Measurements from ENCODE around the gene C10orf95.

C10orf95 gene

GRCh38 chr10:102435529-102436233 lies 15.7 kb downstream of the C10orf95 start:
- H3K36me3 ChIP-seq (ENCODE audit: control insufficient read depth in 2 of 2, insufficient read depth in 1 of 2, low read length in 2 of 2): peaks cover 0 to 1% of the 10 kb centered on the region in 2 experiments; a peak in 1 of 3 replicates
- no peaks in the 10 kb centered on the region for H3K9me3 ChIP-seq (ENCODE audit: control insufficient read depth, insufficient read depth, low read depth, low read length)
- CTCF ChIA-PET: interaction anchor here (0.6 to 0.8 kb wide), 3 partner anchors 28 to 33 kb away, joined by 4 to 7 read pairs (median 5); no protein-coding TSS in a partner anchor
- H3K4me1 ChIP-seq (ENCODE audit: control insufficient read depth, insufficient read depth, low read length): 0 out of 2 replicates have a peak, but pooled peaks cover 3% of the 10 kb centered on the region
- no peak for TF ChIP-seq MEIS1 (CRISPR knock-in tag; IDR thresholded peaks at IDR 0.05; ENCODE audit: borderline replicate concordance)
- TF ChIP-seq ZFHX2 (tag by site-specific recombination; conservative IDR thresholded peaks at IDR 0.05): peak; percentile 68
- TF ChIP-seq EGR2 (tag by site-specific recombination; IDR thresholded peaks at IDR 0.05; ENCODE audit: low read depth): peak; percentile 52; the same call in 1 of the 2 replicates
- 0 out of 2 replicates have a peak, but pooled peaks have one; percentile 26 for TF ChIP-seq SP3 (tag by site-specific recombination; IDR thresholded peaks at IDR 0.05)
- no peak overlapping the region for H3K4me3 ChIP-seq (ENCODE audit: low read depth, low read length)
- H3K27ac ChIP-seq (ENCODE audit: extremely low read depth, low read depth, low read length): no peak overlapping the region
- POLR2A ChIA-PET: interaction anchor here (0.6 to 2.9 kb wide), 5 partner anchors 9 to 205 kb away, joined by 3 to 17 read pairs (median 3); partner anchors contain the start of gene C10orf95

GRCh38 chr10:102435133-102435497 lies 16.2 kb downstream of the C10orf95 start:
- Histone ChIP-seq H3K36me3 (ENCODE audit: control insufficient read depth in 2 of 2, insufficient read depth in 1 of 2, low read length in 2 of 2) (peaks cover 0 to 4% of the 10 kb centered on the region in 2 experiments; a peak in 1 of 3 replicates), H3K4me1 (ENCODE audit: control insufficient read depth, insufficient read depth, low read length) (0 out of 2 replicates have a peak, but pooled peaks cover 3% of the 10 kb centered on the region), H3K27ac (ENCODE audit: extremely low read depth, low read depth, low read length) (no peak overlapping the region), H3K9me3 (ENCODE audit: control insufficient read depth, insufficient read depth, low read depth, low read length) (no peaks in the 10 kb centered on the region), H3K4me3 (ENCODE audit: low read depth, low read length) (no peak overlapping the region)
- POLR2A ChIA-PET: interaction anchor here (0.6 to 2.9 kb wide), 3 partner anchors 14 to 205 kb away, joined by 3 to 17 read pairs (median 3); partner anchors contain the start of gene C10orf95
- CTCF ChIA-PET: interaction anchor here (0.6 to 3.7 kb wide), 3 partner anchors 12 to 33 kb away, joined by 4 to 14 read pairs (median 5); no protein-coding TSS in a partner anchor
- TF ChIP-seq ZNF510 (tag by site-specific recombination; IDR thresholded peaks at IDR 0.05; ENCODE audit: insufficient replicate concordance): no peak
- TF ChIP-seq ZEB2 (tag by site-specific recombination; IDR thresholded peaks at IDR 0.05): no peak
- TF ChIP-seq TRIM28 (IDR thresholded peaks at IDR 0.05; ENCODE audit: borderline replicate concordance, low read length): no peak
- TF ChIP-seq ZNF404 (tag by site-specific recombination; IDR thresholded peaks at IDR 0.05): no peak
- no peak for TF ChIP-seq ZSCAN23 (tag by site-specific recombination; IDR thresholded peaks at IDR 0.05)
- no peak for TF ChIP-seq ZNF175 (tag by site-specific recombination; IDR thresholded peaks at IDR 0.05)

- POLR2A ChIA-PET: interaction anchor here (1.0 to 2.9 kb wide), 2 partner anchors 17 to 204 kb away, joined by 3 to 17 read pairs; partner anchors contain the start of gene C10orf95
- no peak overlapping the region for H3K27ac ChIP-seq (ENCODE audit: extremely low read depth, low read depth, low read length)
- H3K36me3 ChIP-seq (ENCODE audit: control insufficient read depth in 2 of 2, insufficient read depth in 1 of 2, low read length in 2 of 2): peaks cover 0 to 4% of the 10 kb centered on the region in 2 experiments; a peak in 1 of 3 replicates
- H3K4me1 ChIP-seq (ENCODE audit: control insufficient read depth, insufficient read depth, low read length): peaks cover 3% of the 10 kb centered on the region; the same call in 1 of the 2 replicates
- CTCF ChIA-PET: interaction anchor here (0.8 to 3.7 kb wide), 2 partner anchors 11 to 27 kb away, joined by 4 to 14 read pairs; no protein-coding TSS in a partner anchor
- H3K9me3 ChIP-seq (ENCODE audit: control insufficient read depth, insufficient read depth, low read depth, low read length): no peaks in the 10 kb centered on the region
- no peak overlapping the region for H3K4me3 ChIP-seq (ENCODE audit: low read depth, low read length)
- TF ChIP-seq ZBTB7A (tag by site-specific recombination; IDR thresholded peaks at IDR 0.05; ENCODE audit: low read depth) (no peak), SP7 (tag by site-specific recombination; IDR thresholded peaks at IDR 0.05) (no peak), ZFP37 (tag by site-specific recombination; IDR thresholded peaks at IDR 0.05) (no peak), TSHZ1 (tag by site-specific recombination; IDR thresholded peaks at IDR 0.05; ENCODE audit: borderline replicate concordance) (no peak), ZNF580 (tag by site-specific recombination; IDR thresholded peaks at IDR 0.05) (no peak), ZNF433 (tag by site-specific recombination; IDR thresholded peaks at IDR 0.05; ENCODE audit: low read depth) (no peak), ZNF664 (tag by site-specific recombination; IDR thresholded peaks at IDR 0.05) (no peak), MZF1 (tag by site-specific recombination; IDR thresholded peaks at IDR 0.05; ENCODE audit: borderline replicate concordance) (no peak), ZNF362 (tag by site-specific recombination; IDR thresholded peaks at IDR 0.05) (peak; percentile 66; the same call in 1 of the 2 replicates), PRDM10 (tag by site-specific recombination; IDR thresholded peaks at IDR 0.05) (peak; percentile 89)
These were observed 16.8 kb downstream of the C10orf95 start for GRCh38 chr10:102434394-102435132.
